Superior temporal gyrus (tissue), 1 donor: ENCODE results near the gene PDS5B.
"Not testable (repeated sequence)": the region's sequence is repeated elsewhere in the genome, so short reads cannot be mapped to it uniquely, and the experiment has no call there.

ENCODE experiments used
- DNase-seq: peaks from one replicate; pipeline ENCODE4 v3.0.0-alpha.2; 2016; ENCODE audit errors: extremely low spot score

Gene PDS5B

GRCh38 chr13:32729097-32729496 lies 142.8 kb downstream of the PDS5B start:
- not testable (repeated sequence) for DNase-seq

GRCh38 chr13:32731074-32731473 lies 144.8 kb downstream of the PDS5B start:
- no peak for DNase-seq

GRCh38 chr13:32731576-32731975 lies 145.3 kb downstream of the PDS5B start:
- no peak for DNase-seq

- no peak for DNase-seq
Observed at GRCh38 chr13:32733690-32734089, 147.4 kb downstream of the PDS5B start.

GRCh38 chr13:32734511-32734910 lies 148.3 kb downstream of the PDS5B start:
- no peak for DNase-seq

GRCh38 chr13:32735859-32736258 lies 149.6 kb downstream of the PDS5B start:
- DNase-seq, result no peak

- DNase-seq, result no peak
Observed at GRCh38 chr13:32736648-32737047, 150.4 kb downstream of the PDS5B start.

- DNase-seq, result no peak
Observed at GRCh38 chr13:32737111-32737571, 150.9 kb downstream of the PDS5B start.

GRCh38 chr13:32737679-32738078 lies 151.4 kb downstream of the PDS5B start:
- no peak for DNase-seq

GRCh38 chr13:32745509-32745908 lies 159.3 kb downstream of the PDS5B start:
- no peak for DNase-seq

GRCh38 chr13:32746474-32746873 lies 160.2 kb downstream of the PDS5B start:
- no peak for DNase-seq

GRCh38 chr13:32748305-32748704 lies 162.1 kb downstream of the PDS5B start:
- no peak for DNase-seq

GRCh38 chr13:32751340-32751739 lies 165.1 kb downstream of the PDS5B start:
- no peak for DNase-seq

- no peak for DNase-seq
Observed at GRCh38 chr13:32752311-32752710, 166.1 kb downstream of the PDS5B start.

- DNase-seq, result no peak
Observed at GRCh38 chr13:32752997-32753606, 166.8 kb downstream of the PDS5B start.

- DNase-seq, result no peak
Observed at GRCh38 chr13:32754179-32754578, 167.9 kb downstream of the PDS5B start.

GRCh38 chr13:32759152-32759551 lies 172.9 kb downstream of the PDS5B start:
- DNase-seq, result no peak

- DNase-seq, result no peak
Observed at GRCh38 chr13:32761472-32761871, 175.2 kb downstream of the PDS5B start.

GRCh38 chr13:32779119-32779518 lies 192.9 kb downstream of the PDS5B start:
- no peak for DNase-seq

- no peak for DNase-seq
Observed at GRCh38 chr13:32781906-32782305, 195.7 kb downstream of the PDS5B start.

GRCh38 chr13:32783067-32783466 lies 196.8 kb downstream of the PDS5B start:
- peak; percentile 47 for DNase-seq

- no peak for DNase-seq
Observed at GRCh38 chr13:32790731-32791130, 204.5 kb downstream of the PDS5B start.

GRCh38 chr13:32791545-32792172 lies 205.4 kb downstream of the PDS5B start:
- no peak for DNase-seq

GRCh38 chr13:32796754-32797153 lies 210.5 kb downstream of the PDS5B start:
- DNase-seq, result no peak
